Activated T-helper 1 cell treated with anti-CD3 and anti-CD28 coated beads, Interleukin-12 subunit alpha, Interleukin-12 subunit beta, Interleukin-2, Interleukin-4 antibody, amounts not matched to agents 30 ng/mL and 10 ng/mL and 1 ng/mL, durations not matched to agents 14 hours and 24 hours and 36 hours (primary cell): ENCODE results near the gene YTHDF2. TPM values are rescaled to one million over a fixed set of nuclear protein-coding genes. Genes with fewer than 3 reads are reported as not detected.
A peak's percentile ranks its signal among the peaks of the same experiment; 100 is the strongest.
"Not testable (repeated sequence)": the region's sequence is repeated elsewhere in the genome, so short reads cannot be mapped to it uniquely, and the experiment has no call there.

Experiments
- DNase-seq: peaks from one replicate; pipeline ENCODE4 v3.0.0; 2021; ENCODE audit warnings: low spot score
- H3K27ac Mint-ChIP-seq: one replicate; pipeline ENCODE4 v1.8.0; 2021; ENCODE audit warnings: mild to moderate bottlenecking, mixed read lengths
- H3K27me3 Mint-ChIP-seq: one replicate; pipeline ENCODE4 v1.8.0; 2022; ENCODE audit warnings: mild to moderate bottlenecking, moderate library complexity, mixed read lengths; ENCODE audit not compliant: insufficient read depth
- H3K36me3 Mint-ChIP-seq: one replicate; pipeline ENCODE4 v1.8.0; 2021; ENCODE audit warnings: low read depth, mixed read lengths
- H3K4me1 Mint-ChIP-seq: one replicate; pipeline ENCODE4 v1.8.0; 2021; ENCODE audit warnings: low read depth, mixed read lengths
- H3K4me3 Mint-ChIP-seq: one replicate; pipeline ENCODE4 v1.8.0; 2021; ENCODE audit warnings: mild to moderate bottlenecking, moderate library complexity, mixed read lengths
- H3K9me3 Mint-ChIP-seq: one replicate; pipeline ENCODE4 v1.8.0; 2021; ENCODE audit warnings: mixed read lengths
- intact Hi-C: fragments of 100-400 bp; cut with micrococcal nuclease; formaldehyde crosslinking; loops from one replicate; pipeline ENCODE4 v1.15.1; 2024
- total RNA-seq: library from RNA; stranded (reverse); gene quantifications from 2 replicates; pipeline ENCODE4 v1.2.3, GENCODE V29; 2022

The YTHDF2 gene
- total RNA-seq: 91.7 and 94.9 TPM in 2 replicates

- H3K9me3 Mint-ChIP-seq: no peaks in the 10 kb centered on the region
- H3K27me3 Mint-ChIP-seq: no peaks in the 10 kb centered on the region
- peak within 1 kb of the TSS; percentile 93 for H3K27ac Mint-ChIP-seq
- H3K4me3 Mint-ChIP-seq: peak within 1 kb of the TSS; percentile 96
- intact Hi-C loops: loop anchor here (1.0 to 5.0 kb wide), 10 partner anchors 39 to 490 kb away; partner anchors contain the start of genes GMEB1, RNU11 and TAF12
- H3K4me1 Mint-ChIP-seq: peaks cover 27% of the 10 kb centered on the region
- DNase-seq: peak; percentile 96
- H3K36me3 Mint-ChIP-seq: peaks cover 27% of the 10 kb centered on the region
These were observed at the start of gene YTHDF2 for GRCh38 chr1:28736450-28737306. TSS of gene YTHDF2 (plus strand) at chr1:28736940. CDS start at chr1:28737121, 181 bp downstream.

DNA sequence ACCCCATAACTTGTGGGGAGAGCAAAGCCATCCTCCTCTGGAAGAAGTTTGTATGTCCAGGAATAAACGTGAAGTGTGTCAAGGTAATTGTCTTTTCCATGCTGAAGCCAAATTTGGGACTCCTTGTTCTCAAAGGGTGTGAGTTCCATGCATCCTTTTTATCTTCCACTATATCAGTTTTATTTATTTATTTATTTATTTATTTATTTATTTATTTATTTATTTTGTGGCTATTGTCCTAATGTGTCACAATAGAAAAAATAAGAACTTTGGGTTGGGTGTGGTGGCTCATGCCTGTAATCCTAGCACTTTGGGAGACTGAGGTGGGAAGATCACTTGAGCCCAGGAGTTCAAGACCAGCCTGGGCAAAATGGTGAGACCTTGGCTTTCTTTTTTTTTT lies 45.1 kb upstream of the YTHDF2 start:
- H3K27ac Mint-ChIP-seq, intact Hi-C loops, H3K9me3 Mint-ChIP-seq, H3K4me3 Mint-ChIP-seq, H3K4me1 Mint-ChIP-seq, H3K27me3 Mint-ChIP-seq, DNase-seq: not testable (repeated sequence)
- H3K36me3 Mint-ChIP-seq: peaks cover 34% of the 10 kb centered on the region

- H3K4me3 Mint-ChIP-seq: no peak overlapping the region
- H3K27me3 Mint-ChIP-seq: no peaks in the 10 kb centered on the region
- peaks cover 9% of the 10 kb centered on the region for H3K4me1 Mint-ChIP-seq
- H3K9me3 Mint-ChIP-seq: no peaks in the 10 kb centered on the region
- peaks cover 28% of the 10 kb centered on the region for H3K36me3 Mint-ChIP-seq
- H3K27ac Mint-ChIP-seq: no peak overlapping the region
- intact Hi-C loops: no loop called here
- no peak for DNase-seq
These were observed 33.1 kb upstream of the YTHDF2 start for GRCh38 chr1:28703629-28704028.

DNA sequence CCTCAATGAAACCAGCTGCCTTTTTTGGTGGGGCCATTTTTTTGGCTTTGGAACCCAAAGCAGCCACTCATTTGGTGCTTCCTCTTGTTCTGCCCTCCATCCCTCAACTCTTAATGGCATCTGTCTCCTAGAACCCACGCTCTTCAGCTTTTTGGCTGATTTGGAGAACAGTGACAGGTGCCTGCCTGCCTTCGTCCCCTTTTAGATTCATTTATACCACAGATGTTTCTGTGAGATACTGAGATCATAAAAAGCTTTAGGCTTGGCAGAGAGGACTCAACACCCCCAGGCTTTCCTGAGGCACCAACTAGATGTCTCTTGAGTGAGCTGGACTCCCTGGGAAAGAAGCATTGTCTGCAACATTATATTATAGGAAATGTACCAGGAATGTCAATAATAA lies 20.4 kb upstream of the YTHDF2 start:
- Mint-ChIP-seq H3K4me3 (no peak overlapping the region), H3K27ac (no peak overlapping the region), H3K27me3 (no peaks in the 10 kb centered on the region), H3K4me1 (no peaks in the 10 kb centered on the region), H3K36me3 (peaks cover 19% of the 10 kb centered on the region), H3K9me3 (no peaks in the 10 kb centered on the region)
- DNase-seq: no peak
- intact Hi-C loops: no loop called here

DNA sequence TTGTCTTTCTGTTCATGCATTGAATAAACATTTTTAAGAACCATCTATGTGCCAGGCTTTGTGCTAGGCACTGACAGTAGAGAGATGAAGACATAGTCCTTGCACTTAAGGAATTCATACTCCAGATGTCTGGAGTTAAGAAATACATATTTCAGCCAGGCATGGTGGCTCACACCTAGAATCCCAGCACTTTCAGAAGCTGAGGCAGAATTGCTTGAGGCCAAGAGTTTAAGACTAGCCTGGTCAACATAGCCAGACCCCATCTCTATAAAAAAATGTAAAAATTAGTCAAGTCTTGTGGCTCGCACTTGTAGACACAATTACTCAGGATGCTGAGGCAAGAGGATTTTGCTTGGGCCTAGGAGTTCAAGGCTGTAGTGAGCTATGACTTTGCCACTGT lies 18.6 kb upstream of the YTHDF2 start:
- DNase-seq: no peak
- Mint-ChIP-seq H3K4me3 (no peak overlapping the region), H3K4me1 (no peaks in the 10 kb centered on the region), H3K27me3 (no peaks in the 10 kb centered on the region), H3K9me3 (no peaks in the 10 kb centered on the region), H3K27ac (no peak overlapping the region), H3K36me3 (peaks cover 13% of the 10 kb centered on the region)
- intact Hi-C loops: no loop called here

- H3K27me3 Mint-ChIP-seq: no peaks in the 10 kb centered on the region
- intact Hi-C loops: no loop called here
- H3K36me3 Mint-ChIP-seq: peaks cover 9% of the 10 kb centered on the region
- peak overlapping the region; percentile 15 for H3K27ac Mint-ChIP-seq
- no peaks in the 10 kb centered on the region for H3K4me1 Mint-ChIP-seq
- no peak overlapping the region for H3K4me3 Mint-ChIP-seq
- no peaks in the 10 kb centered on the region for H3K9me3 Mint-ChIP-seq
- no peak for DNase-seq
These were observed 18.0 kb upstream of the YTHDF2 start for GRCh38 chr1:28718586-28719331.

- Mint-ChIP-seq H3K27ac (peak overlapping the region; percentile 15), H3K9me3 (no peaks in the 10 kb centered on the region), H3K27me3 (no peaks in the 10 kb centered on the region), H3K4me1 (no peaks in the 10 kb centered on the region), H3K4me3 (no peak overlapping the region), H3K36me3 (peaks cover 7% of the 10 kb centered on the region)
- DNase-seq: no peak
- intact Hi-C loops: no loop called here
These were observed 17.5 kb upstream of the YTHDF2 start for GRCh38 chr1:28719332-28719619.

DNA sequence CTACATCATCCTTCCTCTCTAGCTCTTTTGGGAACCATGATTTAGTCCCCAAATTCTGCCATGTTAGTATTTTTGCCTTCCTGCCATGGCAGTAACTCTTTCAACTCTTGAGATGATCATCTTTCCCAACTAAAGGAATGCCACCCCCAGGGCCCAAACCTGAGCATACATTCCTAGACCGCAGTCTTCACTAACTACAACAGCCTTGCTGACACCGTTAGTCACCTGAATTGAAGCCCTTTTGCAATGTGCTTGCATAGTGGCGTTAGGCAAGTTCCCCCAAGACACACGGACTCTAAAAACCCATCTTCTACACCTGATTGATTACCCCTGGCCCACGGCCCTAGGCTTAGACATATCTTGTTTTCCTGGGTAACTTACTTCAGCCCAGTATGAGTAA lies 16.4 kb upstream of the YTHDF2 start:
- Mint-ChIP-seq H3K4me3 (no peak overlapping the region), H3K36me3 (no peaks in the 10 kb centered on the region), H3K27ac (no peak overlapping the region), H3K27me3 (no peaks in the 10 kb centered on the region), H3K9me3 (no peaks in the 10 kb centered on the region), H3K4me1 (no peaks in the 10 kb centered on the region)
- no peak for DNase-seq
- intact Hi-C loops: no loop called here

DNA sequence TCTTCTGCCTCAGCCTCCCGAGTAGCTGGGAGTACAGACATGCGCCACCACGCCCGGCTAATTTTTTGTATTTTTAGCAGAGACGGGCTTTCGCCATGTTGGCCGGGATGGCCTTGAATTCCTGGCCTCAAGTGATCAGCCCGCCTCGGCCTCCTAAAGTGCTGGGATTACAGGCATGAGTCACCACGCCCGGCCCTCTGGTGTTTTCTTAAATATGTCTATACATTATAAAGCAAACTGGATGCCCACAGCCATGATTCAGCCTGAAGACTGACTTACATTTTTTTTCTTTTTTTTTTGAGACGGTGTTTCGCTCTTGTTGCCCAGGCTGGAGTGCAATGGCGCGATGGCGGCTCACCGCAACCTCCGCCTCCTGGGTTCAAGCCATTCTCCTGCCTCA lies 14.8 kb upstream of the YTHDF2 start:
- H3K9me3 Mint-ChIP-seq, H3K4me1 Mint-ChIP-seq, H3K4me3 Mint-ChIP-seq, H3K27ac Mint-ChIP-seq, intact Hi-C loops, H3K27me3 Mint-ChIP-seq, DNase-seq, H3K36me3 Mint-ChIP-seq: not testable (repeated sequence)

DNA sequence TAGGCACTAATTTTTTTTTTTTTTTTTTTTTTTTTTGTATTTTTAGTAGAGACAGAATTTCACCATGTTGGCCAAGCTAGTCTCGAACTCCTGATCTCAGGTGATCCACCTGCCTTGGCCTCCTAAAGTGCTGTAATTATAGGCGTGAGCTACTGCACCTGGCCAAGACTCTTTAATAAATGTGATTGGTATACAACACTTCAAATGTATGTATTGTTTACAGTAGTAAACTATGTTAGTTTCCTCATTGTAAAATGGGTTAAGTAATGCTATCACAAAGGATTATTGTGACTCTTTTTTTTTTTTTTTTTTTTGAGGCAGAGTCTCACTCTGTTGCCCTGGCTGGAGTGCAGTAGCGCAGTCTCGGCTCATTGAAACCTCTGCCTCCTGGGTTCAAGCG lies 11.4 kb upstream of the YTHDF2 start:
- H3K36me3 Mint-ChIP-seq, H3K27ac Mint-ChIP-seq, intact Hi-C loops, H3K4me3 Mint-ChIP-seq, H3K27me3 Mint-ChIP-seq, H3K4me1 Mint-ChIP-seq, DNase-seq, H3K9me3 Mint-ChIP-seq: not testable (repeated sequence)

GRCh38 chr1:28735961-28736449 lies 735 bp upstream of the YTHDF2 start:
- intact Hi-C loops: loop anchor here (1.0 to 5.0 kb wide), 9 partner anchors 39 to 489 kb away; partner anchors contain the start of genes GMEB1, RNU11 and TAF12
- DNase-seq: no peak
- Mint-ChIP-seq H3K4me3 (peak overlapping the region; percentile 96), H3K27ac (peak overlapping the region; percentile 90), H3K9me3 (no peaks in the 10 kb centered on the region), H3K4me1 (peaks cover 25% of the 10 kb centered on the region), H3K36me3 (peaks cover 25% of the 10 kb centered on the region), H3K27me3 (no peaks in the 10 kb centered on the region)

GRCh38 chr1:28737307-28738132 lies 780 bp downstream of the YTHDF2 start:
- intact Hi-C loops: loop anchor here (1.0 to 5.0 kb wide), 5 partner anchors 147 to 491 kb away; no protein-coding TSS in a partner anchor
- DNase-seq: peak; percentile 29
- Mint-ChIP-seq H3K4me3 (peak overlapping the region; percentile 96), H3K27ac (peak overlapping the region; percentile 93), H3K27me3 (no peaks in the 10 kb centered on the region), H3K36me3 (peaks cover 35% of the 10 kb centered on the region), H3K9me3 (no peaks in the 10 kb centered on the region), H3K4me1 (peaks cover 36% of the 10 kb centered on the region)
